ENCODE measurements around the gene GPR171.

The GPR171 gene

DNA sequence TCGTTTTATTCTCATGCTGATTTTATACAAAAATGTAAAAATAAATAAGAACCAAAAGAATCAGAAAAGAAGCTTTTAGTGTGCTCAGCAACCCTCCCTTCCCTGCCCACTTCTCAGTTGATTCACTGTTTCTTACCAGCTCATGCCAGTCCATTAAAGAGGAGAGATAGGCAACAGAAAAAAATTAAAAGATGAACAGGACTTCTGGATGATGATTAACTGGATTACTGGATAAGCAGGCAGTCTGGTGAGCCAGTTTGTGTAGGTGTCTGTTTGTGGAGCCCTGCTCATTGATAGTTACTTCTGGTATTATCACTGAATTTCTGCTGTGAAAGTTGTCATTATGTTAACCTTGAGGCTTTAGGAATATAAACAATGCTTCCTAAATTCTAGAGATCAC, 15.1 kb upstream of the GPR171 start:
- Histone ChIP-seq H3K4me1 (ENCODE audit: control insufficient read depth in 1 of 2, insufficient read depth in 1 of 2, low read depth in 1 of 2, low read length in 1 of 2) (no peaks in the 10 kb centered on the region), H3K27ac (no peak overlapping the region), H3K9me3 (no peaks in the 10 kb centered on the region), H3K27me3 (no peaks in the 10 kb centered on the region), H3K36me3 (no peaks in the 10 kb centered on the region), H3K4me3 (ENCODE audit: low read depth in 1 of 2, low read length in 1 of 2) (no peak overlapping the region)
- TF ChIP-seq, protein P1, sequence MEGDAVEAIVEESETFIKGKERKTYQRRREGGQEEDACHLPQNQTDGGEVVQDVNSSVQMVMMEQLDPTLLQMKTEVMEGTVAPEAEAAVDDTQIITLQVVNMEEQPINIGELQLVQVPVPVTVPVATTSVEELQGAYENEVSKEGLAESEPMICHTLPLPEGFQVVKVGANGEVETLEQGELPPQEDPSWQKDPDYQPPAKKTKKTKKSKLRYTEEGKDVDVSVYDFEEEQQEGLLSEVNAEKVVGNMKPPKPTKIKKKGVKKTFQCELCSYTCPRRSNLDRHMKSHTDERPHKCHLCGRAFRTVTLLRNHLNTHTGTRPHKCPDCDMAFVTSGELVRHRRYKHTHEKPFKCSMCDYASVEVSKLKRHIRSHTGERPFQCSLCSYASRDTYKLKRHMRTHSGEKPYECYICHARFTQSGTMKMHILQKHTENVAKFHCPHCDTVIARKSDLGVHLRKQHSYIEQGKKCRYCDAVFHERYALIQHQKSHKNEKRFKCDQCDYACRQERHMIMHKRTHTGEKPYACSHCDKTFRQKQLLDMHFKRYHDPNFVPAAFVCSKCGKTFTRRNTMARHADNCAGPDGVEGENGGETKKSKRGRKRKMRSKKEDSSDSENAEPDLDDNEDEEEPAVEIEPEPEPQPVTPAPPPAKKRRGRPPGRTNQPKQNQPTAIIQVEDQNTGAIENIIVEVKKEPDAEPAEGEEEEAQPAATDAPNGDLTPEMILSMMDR (IDR thresholded peaks at IDR 0.05): no peak

DNA sequence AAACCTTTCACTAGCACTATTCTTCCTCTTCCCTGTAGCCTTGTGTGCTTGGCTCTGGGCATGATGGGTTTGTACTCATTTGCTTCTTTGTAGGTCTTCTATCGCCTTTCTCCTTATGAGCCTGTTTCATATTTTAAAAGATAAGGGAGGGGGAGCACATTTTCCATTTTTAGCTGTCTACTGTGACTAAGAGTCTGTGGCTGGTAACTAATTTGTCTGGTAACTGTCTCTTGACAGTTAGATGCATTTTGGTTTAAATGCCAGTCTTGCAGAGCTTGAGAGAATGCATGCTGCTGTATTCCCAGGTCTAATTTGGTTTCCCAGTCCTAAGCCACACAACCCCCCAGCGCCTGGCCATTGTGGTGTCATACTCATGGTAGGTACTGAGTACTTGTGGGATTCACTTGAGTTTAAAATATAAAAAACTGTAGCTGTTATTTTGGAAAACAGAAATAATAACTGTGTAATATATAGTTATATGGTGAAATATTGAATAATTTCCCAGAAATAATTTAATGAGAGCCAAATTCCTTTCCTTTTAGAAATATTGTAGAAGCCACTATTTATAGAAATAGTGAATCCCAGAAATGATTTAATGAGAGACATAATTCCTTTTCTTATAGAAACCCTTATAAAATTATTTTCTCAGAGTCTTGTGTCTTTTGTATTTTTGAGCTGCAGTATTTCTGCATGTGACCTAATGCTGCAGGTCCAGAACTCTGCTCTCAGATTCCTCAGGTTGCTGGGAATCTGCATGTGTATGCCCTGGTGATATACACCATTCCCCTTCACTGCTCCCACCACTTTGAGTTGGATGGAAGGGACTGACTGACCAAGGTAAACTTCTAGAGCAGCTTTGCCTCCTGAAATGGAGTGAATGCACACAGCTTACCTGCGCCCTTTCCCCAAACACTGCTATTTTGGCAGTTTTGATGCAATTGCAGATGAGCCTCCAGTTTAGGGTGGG, 13.9 kb upstream of the GPR171 start:
- no peaks in the 10 kb centered on the region for H3K9me3 ChIP-seq
- no peaks in the 10 kb centered on the region for H3K4me1 ChIP-seq (ENCODE audit: control insufficient read depth in 1 of 2, insufficient read depth in 1 of 2, low read depth in 1 of 2, low read length in 1 of 2)
- no peaks in the 10 kb centered on the region for H3K36me3 ChIP-seq
- no peak overlapping the region for H3K27ac ChIP-seq
- no peaks in the 10 kb centered on the region for H3K27me3 ChIP-seq
- no peak overlapping the region for H3K4me3 ChIP-seq (ENCODE audit: low read depth in 1 of 2, low read length in 1 of 2)
- TF ChIP-seq, protein P1 (IDR thresholded peaks at IDR 0.05): no peak

DNA sequence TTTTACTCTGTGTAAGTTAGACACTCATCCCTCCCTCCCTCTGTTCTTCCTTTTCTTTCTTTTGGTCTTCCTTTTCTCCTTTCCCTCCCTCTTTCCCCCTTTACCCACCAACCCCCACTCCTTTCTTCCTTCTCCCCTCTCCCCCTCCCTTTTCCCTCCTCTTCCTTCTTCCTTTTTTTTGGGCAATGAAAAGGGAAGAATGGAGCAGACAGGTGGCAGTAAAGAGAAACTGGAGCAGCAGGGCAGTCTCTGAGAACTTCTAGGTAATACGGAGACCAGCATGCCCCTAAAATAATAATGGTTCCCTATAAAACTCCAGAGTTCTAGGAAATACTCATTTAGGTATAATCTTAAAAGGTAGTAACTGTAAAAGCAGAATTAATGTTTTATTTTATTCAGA, 11.4 kb upstream of the GPR171 start:
- Histone ChIP-seq H3K4me1 (ENCODE audit: control insufficient read depth in 1 of 2, insufficient read depth in 1 of 2, low read depth in 1 of 2, low read length in 1 of 2) (peaks cover 0 to 3% of the 10 kb centered on the region in 2 experiments), H3K4me3 (ENCODE audit: low read depth in 1 of 2, low read length in 1 of 2) (no peak overlapping the region), H3K36me3 (no peaks in the 10 kb centered on the region), H3K27ac (no peak overlapping the region), H3K27me3 (no peaks in the 10 kb centered on the region), H3K9me3 (no peaks in the 10 kb centered on the region)
- TF ChIP-seq, protein P1 (IDR thresholded peaks at IDR 0.05): no peak

DNA sequence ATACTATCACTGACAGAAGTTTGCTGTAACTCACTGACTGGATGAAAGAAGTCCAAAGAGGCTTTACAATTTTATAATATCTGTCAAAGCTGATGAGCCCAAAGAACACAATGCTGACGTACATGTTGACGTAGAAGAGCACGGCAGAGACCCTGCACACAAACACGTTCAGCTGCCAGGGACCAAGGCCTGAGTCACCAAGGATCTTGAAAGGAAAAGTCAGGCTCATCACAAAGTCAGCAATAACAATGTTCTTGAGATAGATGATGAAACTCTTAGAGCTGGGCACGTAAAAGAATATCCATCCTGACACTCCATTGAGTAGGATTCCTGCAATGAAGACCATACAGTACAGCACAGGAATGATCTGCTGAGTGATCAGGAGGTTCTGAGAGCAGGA, 10.9 kb upstream of the GPR171 start:
- H3K36me3 ChIP-seq: no peaks in the 10 kb centered on the region
- TF ChIP-seq, protein P1 (IDR thresholded peaks at IDR 0.05): no peak
- peaks cover 0 to 3% of the 10 kb centered on the region in 2 experiments for H3K4me1 ChIP-seq (ENCODE audit: control insufficient read depth in 1 of 2, insufficient read depth in 1 of 2, low read depth in 1 of 2, low read length in 1 of 2)
- H3K9me3 ChIP-seq: no peaks in the 10 kb centered on the region
- no peaks in the 10 kb centered on the region for H3K27me3 ChIP-seq
- no peak overlapping the region for H3K27ac ChIP-seq
- no peak overlapping the region for H3K4me3 ChIP-seq (ENCODE audit: low read depth in 1 of 2, low read length in 1 of 2)

GRCh38 chr3:151213151-151213550, 10.1 kb upstream of the GPR171 start:
- no peaks in the 10 kb centered on the region for H3K27me3 ChIP-seq
- H3K9me3 ChIP-seq: no peaks in the 10 kb centered on the region
- H3K27ac ChIP-seq: no peak overlapping the region
- H3K36me3 ChIP-seq: no peaks in the 10 kb centered on the region
- no peak overlapping the region for H3K4me3 ChIP-seq (ENCODE audit: low read depth in 1 of 2, low read length in 1 of 2)
- TF ChIP-seq, protein P1 (IDR thresholded peaks at IDR 0.05): no peak
- peaks cover 0 to 3% of the 10 kb centered on the region in 2 experiments for H3K4me1 ChIP-seq (ENCODE audit: control insufficient read depth in 1 of 2, insufficient read depth in 1 of 2, low read depth in 1 of 2, low read length in 1 of 2)
